ENCODE measurements around the gene MAT2B. TPM values are rescaled to one million over a fixed set of nuclear protein-coding genes. Genes with fewer than 3 reads are reported as not detected.
"Not testable (repeated sequence)": the region's sequence is repeated elsewhere in the genome, so short reads cannot be mapped to it uniquely, and the experiment has no call there.

MAT2B gene
- total RNA-seq, 1 donor from 2014 or later = 46.3 TPM

DNA sequence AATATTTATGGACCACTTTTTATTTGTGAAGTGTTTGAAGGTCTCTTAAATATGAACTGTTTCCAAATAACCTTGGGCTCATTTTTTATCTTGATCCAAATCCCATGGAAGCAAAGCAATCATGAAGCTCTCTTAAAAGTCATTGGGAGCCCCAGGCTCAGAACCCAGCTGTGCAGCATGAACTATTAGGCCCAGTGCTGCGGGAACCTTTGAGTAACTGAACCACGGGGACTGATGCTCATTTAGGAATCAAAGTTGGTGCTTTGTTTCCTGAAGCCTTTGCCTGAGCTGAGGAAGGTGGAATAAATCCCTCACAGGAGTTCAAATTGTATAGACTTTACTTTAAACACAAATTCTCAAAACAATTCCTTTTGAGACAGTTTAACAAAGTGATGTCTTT is 27.8 kb downstream of the MAT2B start:
- H3K4me3 ChIP-seq (ENCODE audit: low read depth, low read length) = no peak overlapping the region
- DNase-seq (ENCODE audit: low read depth) = no peak
- no peak for TF ChIP-seq CTCF (conservative IDR thresholded peaks at IDR 0.05; ENCODE audit: low read depth, low read length)

DNA sequence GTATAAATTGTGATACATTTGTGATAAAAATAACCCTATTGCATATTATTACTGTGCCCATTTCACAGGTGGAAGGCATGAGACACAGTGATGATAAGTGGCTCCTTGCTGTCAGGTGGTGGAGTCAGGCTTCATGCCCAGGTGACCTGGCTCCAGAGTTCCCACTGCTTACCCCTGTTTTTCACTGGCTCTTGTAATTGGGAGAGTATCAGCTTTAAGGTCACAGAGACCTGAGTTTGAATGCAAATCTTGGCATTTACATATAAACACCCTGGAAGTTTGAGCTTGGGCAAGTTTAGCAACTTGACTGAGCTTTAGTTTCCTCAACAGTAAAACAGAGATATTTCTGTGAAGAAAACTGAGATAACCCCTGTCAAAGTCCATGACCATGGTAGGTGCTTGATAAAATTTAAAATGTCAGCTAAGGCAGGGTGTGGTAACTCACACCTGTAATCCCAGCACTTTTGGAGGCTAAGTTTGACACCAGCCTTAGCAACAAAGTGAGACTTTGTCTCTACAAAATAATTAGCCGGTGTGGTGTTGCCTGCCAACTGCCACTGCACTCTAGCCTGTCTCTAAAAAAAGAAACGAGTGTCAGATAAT is 29.2 kb downstream of the MAT2B start:
- no peak for DNase-seq (ENCODE audit: low read depth)
- TF ChIP-seq CTCF (conservative IDR thresholded peaks at IDR 0.05; ENCODE audit: low read depth, low read length) = no peak
- H3K4me3 ChIP-seq (ENCODE audit: low read depth, low read length) = no peak overlapping the region

GRCh38 chr5:163535290-163535689 is 29.9 kb downstream of the MAT2B start:
- no peak for DNase-seq (ENCODE audit: low read depth)
- H3K4me3 ChIP-seq (ENCODE audit: low read depth, low read length) = no peak overlapping the region
- no peak for TF ChIP-seq CTCF (conservative IDR thresholded peaks at IDR 0.05; ENCODE audit: low read depth, low read length)

DNA sequence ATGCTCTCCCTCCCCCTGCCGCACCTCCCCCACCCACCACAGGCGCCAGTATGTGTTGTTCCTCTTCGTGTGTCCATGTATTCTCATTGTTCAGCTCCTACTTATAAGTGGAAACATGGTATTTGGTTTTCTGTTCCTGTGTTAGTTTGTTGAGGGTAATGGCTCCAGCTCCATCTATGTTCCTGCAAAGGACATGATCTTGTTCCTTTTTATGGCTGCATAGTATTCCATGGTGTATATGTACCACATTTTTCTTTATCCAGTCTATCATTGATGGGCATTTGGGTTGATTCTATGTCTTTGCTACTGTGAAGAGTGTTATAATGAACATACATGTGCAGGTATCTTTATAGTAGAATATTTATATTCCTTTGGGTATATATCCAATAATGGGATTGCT is 31.0 kb downstream of the MAT2B start:
- H3K4me3 ChIP-seq (ENCODE audit: low read depth, low read length); DNase-seq (ENCODE audit: low read depth): not testable (repeated sequence)

DNA sequence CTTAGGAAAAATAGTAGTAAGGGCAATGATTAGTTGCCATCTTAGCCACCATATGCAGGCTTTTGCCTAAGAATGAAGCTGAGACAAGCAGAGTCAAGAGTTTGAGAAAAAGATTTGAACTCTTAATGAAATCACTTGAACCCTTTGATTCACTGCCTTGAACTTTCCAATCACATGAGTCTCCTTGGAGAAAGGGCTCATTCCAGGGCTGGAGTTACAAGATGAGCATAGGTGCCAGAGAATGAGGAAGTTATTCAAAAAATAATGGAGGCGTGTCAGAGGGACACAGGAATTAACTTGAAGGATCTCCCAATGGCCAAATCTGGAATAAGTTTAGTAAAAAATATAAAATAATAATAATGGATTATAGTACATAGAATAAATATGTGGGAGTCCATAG is 35.3 kb downstream of the MAT2B start:
- no peak for TF ChIP-seq CTCF (conservative IDR thresholded peaks at IDR 0.05; ENCODE audit: low read depth, low read length)
- H3K4me3 ChIP-seq (ENCODE audit: low read depth, low read length) = no peak overlapping the region

GRCh38 chr5:163542771-163543170 is 37.4 kb downstream of the MAT2B start:
- no peak overlapping the region for H3K4me3 ChIP-seq (ENCODE audit: low read depth, low read length)
- no peak for TF ChIP-seq CTCF (conservative IDR thresholded peaks at IDR 0.05; ENCODE audit: low read depth, low read length)
- DNase-seq (ENCODE audit: low read depth) = no peak

More for the DNA sequence above, 35.3 kb downstream of the MAT2B start:
- no peak for DNase-seq (ENCODE audit: low read depth)

- no peak for DNase-seq (ENCODE audit: low read depth)
- TF ChIP-seq CTCF (conservative IDR thresholded peaks at IDR 0.05; ENCODE audit: low read depth, low read length) = no peak
- H3K4me3 ChIP-seq (ENCODE audit: low read depth, low read length) = no peak overlapping the region
Observed at GRCh38 chr5:163544041-163544440, 38.6 kb downstream of the MAT2B start.
